ENCODE data around the gene AXL.

GRCh38 chr19:41218249-41218614 lies 791 bp upstream of the AXL start:
- TF ChIP-seq EP300 (IDR thresholded peaks at IDR 0.05; ENCODE audit: borderline replicate concordance) (no peak), TCF12 (IDR thresholded peaks at IDR 0.05; ENCODE audit: low read depth) (no peak), MAX (IDR thresholded peaks at IDR 0.05) (no peak), FOXM1 (IDR thresholded peaks at IDR 0.05; ENCODE audit: borderline replicate concordance, low read depth) (no peak), YY1 (IDR thresholded peaks at IDR 0.05; ENCODE audit: low read depth) (no peak), RAD21 (IDR thresholded peaks at IDR 0.05; ENCODE audit: low read depth) (no peak), CEBPB (IDR thresholded peaks at IDR 0.05) (no peak), TAF1 (IDR thresholded peaks at IDR 0.05; ENCODE audit: low read depth) (no peak), TEAD4 (IDR thresholded peaks at IDR 0.05) (no peak), ZBTB7A (IDR thresholded peaks at IDR 0.05; ENCODE audit: low read depth) (no peak)
- TF ChIP-seq, protein P1, sequence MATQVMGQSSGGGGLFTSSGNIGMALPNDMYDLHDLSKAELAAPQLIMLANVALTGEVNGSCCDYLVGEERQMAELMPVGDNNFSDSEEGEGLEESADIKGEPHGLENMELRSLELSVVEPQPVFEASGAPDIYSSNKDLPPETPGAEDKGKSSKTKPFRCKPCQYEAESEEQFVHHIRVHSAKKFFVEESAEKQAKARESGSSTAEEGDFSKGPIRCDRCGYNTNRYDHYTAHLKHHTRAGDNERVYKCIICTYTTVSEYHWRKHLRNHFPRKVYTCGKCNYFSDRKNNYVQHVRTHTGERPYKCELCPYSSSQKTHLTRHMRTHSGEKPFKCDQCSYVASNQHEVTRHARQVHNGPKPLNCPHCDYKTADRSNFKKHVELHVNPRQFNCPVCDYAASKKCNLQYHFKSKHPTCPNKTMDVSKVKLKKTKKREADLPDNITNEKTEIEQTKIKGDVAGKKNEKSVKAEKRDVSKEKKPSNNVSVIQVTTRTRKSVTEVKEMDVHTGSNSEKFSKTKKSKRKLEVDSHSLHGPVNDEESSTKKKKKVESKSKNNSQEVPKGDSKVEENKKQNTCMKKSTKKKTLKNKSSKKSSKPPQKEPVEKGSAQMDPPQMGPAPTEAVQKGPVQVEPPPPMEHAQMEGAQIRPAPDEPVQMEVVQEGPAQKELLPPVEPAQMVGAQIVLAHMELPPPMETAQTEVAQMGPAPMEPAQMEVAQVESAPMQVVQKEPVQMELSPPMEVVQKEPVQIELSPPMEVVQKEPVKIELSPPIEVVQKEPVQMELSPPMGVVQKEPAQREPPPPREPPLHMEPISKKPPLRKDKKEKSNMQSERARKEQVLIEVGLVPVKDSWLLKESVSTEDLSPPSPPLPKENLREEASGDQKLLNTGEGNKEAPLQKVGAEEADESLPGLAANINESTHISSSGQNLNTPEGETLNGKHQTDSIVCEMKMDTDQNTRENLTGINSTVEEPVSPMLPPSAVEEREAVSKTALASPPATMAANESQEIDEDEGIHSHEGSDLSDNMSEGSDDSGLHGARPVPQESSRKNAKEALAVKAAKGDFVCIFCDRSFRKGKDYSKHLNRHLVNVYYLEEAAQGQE (IDR thresholded peaks at IDR 0.05; ENCODE audit: low read depth): no peak
